Measurements from ENCODE around the gene AUTS2.

DNA sequence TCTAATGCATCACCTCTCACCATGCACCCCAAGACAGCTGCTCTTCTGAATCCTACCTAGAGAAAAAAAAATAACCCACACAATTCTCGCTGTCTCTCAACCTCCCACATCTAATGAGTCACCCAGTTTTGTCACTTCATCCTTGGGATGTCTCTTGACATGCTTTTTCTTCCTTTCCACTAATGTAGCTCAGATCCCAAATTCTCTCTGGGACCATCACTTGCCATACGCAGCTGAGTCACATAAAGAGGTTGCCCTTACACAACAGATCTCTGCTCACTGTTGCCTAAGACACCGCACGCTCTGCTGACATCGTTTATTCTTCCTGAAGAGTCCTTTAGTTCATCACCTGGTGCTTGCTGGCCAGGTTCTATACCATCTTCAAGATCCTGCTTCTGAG lies 927.7 kb downstream of the AUTS2 start:
- no peak for TF ChIP-seq EP300 (IDR thresholded peaks at IDR 0.05; ENCODE audit: low read depth)
- TF ChIP-seq, protein P1, sequence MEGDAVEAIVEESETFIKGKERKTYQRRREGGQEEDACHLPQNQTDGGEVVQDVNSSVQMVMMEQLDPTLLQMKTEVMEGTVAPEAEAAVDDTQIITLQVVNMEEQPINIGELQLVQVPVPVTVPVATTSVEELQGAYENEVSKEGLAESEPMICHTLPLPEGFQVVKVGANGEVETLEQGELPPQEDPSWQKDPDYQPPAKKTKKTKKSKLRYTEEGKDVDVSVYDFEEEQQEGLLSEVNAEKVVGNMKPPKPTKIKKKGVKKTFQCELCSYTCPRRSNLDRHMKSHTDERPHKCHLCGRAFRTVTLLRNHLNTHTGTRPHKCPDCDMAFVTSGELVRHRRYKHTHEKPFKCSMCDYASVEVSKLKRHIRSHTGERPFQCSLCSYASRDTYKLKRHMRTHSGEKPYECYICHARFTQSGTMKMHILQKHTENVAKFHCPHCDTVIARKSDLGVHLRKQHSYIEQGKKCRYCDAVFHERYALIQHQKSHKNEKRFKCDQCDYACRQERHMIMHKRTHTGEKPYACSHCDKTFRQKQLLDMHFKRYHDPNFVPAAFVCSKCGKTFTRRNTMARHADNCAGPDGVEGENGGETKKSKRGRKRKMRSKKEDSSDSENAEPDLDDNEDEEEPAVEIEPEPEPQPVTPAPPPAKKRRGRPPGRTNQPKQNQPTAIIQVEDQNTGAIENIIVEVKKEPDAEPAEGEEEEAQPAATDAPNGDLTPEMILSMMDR (IDR thresholded peaks at IDR 0.05) = no peak
